ENCODE data around the gene GPRIN3. TPM values are rescaled to one million over a fixed set of nuclear protein-coding genes. Genes with fewer than 3 reads are reported as not detected.

Gene GPRIN3
- polyA plus RNA-seq, 1 donor (not counting 4 experiments of a cell fraction or from before 2014, with no cell fraction given), result not detected

GRCh38 chr4:89257376-89257775 is 50.2 kb downstream of the GPRIN3 start:
- TF ChIP-seq CTCF (optimal IDR thresholded peaks at IDR 0.05 in 1 of 3, IDR thresholded peaks at IDR 0.05 in 1 of 3, conservative IDR thresholded peaks at IDR 0.05 in 1 of 3; ENCODE audit: extremely low read depth in 1 of 3, insufficient read depth in 2 of 3, low read length in 3 of 3), result no peak
- TF ChIP-seq EZH2 (IDR thresholded peaks at IDR 0.05; ENCODE audit: low read length), result no peak
- no peak for DNase-seq (ENCODE audit: low read depth, low spot score)
- Histone ChIP-seq H3K79me2 (ENCODE audit: control insufficient read depth, insufficient read depth, low read length) (no peaks in the 10 kb centered on the region), H3K9me1 (ENCODE audit: control insufficient read depth, extremely low read depth, insufficient read depth, low read length) (no peaks in the 10 kb centered on the region), H3K9ac (ENCODE audit: control insufficient read depth, extremely low read depth, insufficient read depth, low read length) (no peak overlapping the region), H2AFZ (ENCODE audit: control insufficient read depth, low read length) (no peak overlapping the region), H3K27me3 (ENCODE audit: control insufficient read depth, extremely low read depth, insufficient read depth, low read length) (no peaks in the 10 kb centered on the region), H3K4me3 (ENCODE audit: control insufficient read depth in 2 of 3, extremely low read depth in 1 of 3, insufficient read depth in 2 of 3, low read depth in 1 of 3, low read length in 3 of 3) (no peak overlapping the region), H3K4me2 (ENCODE audit: control insufficient read depth, extremely low read depth, insufficient read depth, low read depth, low read length) (no peak overlapping the region), H3K27ac (ENCODE audit: control insufficient read depth, insufficient read depth, low read length) (no peak overlapping the region), H3K9me3 (ENCODE audit: control insufficient read depth, low read depth, low read length) (no peaks in the 10 kb centered on the region), H3K4me1 (ENCODE audit: control insufficient read depth, extremely low read depth, insufficient read depth, low read length) (no peaks in the 10 kb centered on the region), H4K20me1 (ENCODE audit: control insufficient read depth, extremely low read depth, insufficient read depth, low read length) (no peaks in the 10 kb centered on the region), H3K36me3 (ENCODE audit: control insufficient read depth in 2 of 2, extremely low read depth in 1 of 2, insufficient read depth in 2 of 2, low read length in 2 of 2) (no peaks in the 10 kb centered on the region)
- dilution Hi-C loops (cut with MboI; ENCODE audit: extremely low pct_ligation_motif_present, low sequenced_read_pairs), result no loop called here
- no peak for FAIRE-seq

- Histone ChIP-seq H3K79me2 (ENCODE audit: control insufficient read depth, insufficient read depth, low read length) (no peaks in the 10 kb centered on the region), H3K4me2 (ENCODE audit: control insufficient read depth, extremely low read depth, insufficient read depth, low read depth, low read length) (no peak overlapping the region), H3K9me1 (ENCODE audit: control insufficient read depth, extremely low read depth, insufficient read depth, low read length) (no peaks in the 10 kb centered on the region), H3K36me3 (ENCODE audit: control insufficient read depth in 2 of 2, extremely low read depth in 1 of 2, insufficient read depth in 2 of 2, low read length in 2 of 2) (no peaks in the 10 kb centered on the region), H3K9ac (ENCODE audit: control insufficient read depth, extremely low read depth, insufficient read depth, low read length) (no peak overlapping the region), H3K4me1 (ENCODE audit: control insufficient read depth, extremely low read depth, insufficient read depth, low read length) (no peaks in the 10 kb centered on the region), H4K20me1 (ENCODE audit: control insufficient read depth, extremely low read depth, insufficient read depth, low read length) (no peaks in the 10 kb centered on the region), H3K4me3 (ENCODE audit: control insufficient read depth in 2 of 3, extremely low read depth in 1 of 3, insufficient read depth in 2 of 3, low read depth in 1 of 3, low read length in 3 of 3) (no peak overlapping the region), H3K27me3 (ENCODE audit: control insufficient read depth, extremely low read depth, insufficient read depth, low read length) (no peaks in the 10 kb centered on the region), H3K27ac (ENCODE audit: control insufficient read depth, insufficient read depth, low read length) (no peak overlapping the region), H2AFZ (ENCODE audit: control insufficient read depth, low read length) (no peak overlapping the region), H3K9me3 (ENCODE audit: control insufficient read depth, low read depth, low read length) (no peaks in the 10 kb centered on the region)
- TF ChIP-seq CTCF (optimal IDR thresholded peaks at IDR 0.05 in 1 of 3, IDR thresholded peaks at IDR 0.05 in 1 of 3, conservative IDR thresholded peaks at IDR 0.05 in 1 of 3; ENCODE audit: extremely low read depth in 1 of 3, insufficient read depth in 2 of 3, low read length in 3 of 3), result no peak
- TF ChIP-seq EZH2 (IDR thresholded peaks at IDR 0.05; ENCODE audit: low read length), result no peak
- no peak for FAIRE-seq
- no peak for DNase-seq (ENCODE audit: low read depth, low spot score)
- dilution Hi-C loops (cut with MboI; ENCODE audit: extremely low pct_ligation_motif_present, low sequenced_read_pairs), result no loop called here
These were observed 51.3 kb downstream of the GPRIN3 start for GRCh38 chr4:89256203-89256800.

All from keratinocyte (primary cell).